Measurements from ENCODE around the gene KIAA0825. TPM values are rescaled to one million over a fixed set of nuclear protein-coding genes. Genes with fewer than 3 reads are reported as not detected.
A peak's percentile ranks its signal among the peaks of the same experiment; 100 is the strongest.

KIAA0825 gene
- total and polyA plus RNA-seq, 2 donors (not counting 1 experiment from before 2014, with no cell fraction given) = 1.7 to 3.6 TPM

- Histone ChIP-seq H3K79me2 (ENCODE audit: control insufficient read depth, insufficient read depth, low read length) (no peaks in the 10 kb centered on the region), H3K9me3 (ENCODE audit: control insufficient read depth, insufficient read depth, low read depth, low read length) (no peaks in the 10 kb centered on the region), H3K4me2 (ENCODE audit: extremely low read depth, insufficient read depth, low read length) (no peak overlapping the region), H3K9ac (ENCODE audit: insufficient read depth, low read length) (no peak overlapping the region), H3K27ac (ENCODE audit: insufficient read depth, low read length) (no peak overlapping the region), H3K36me3 (ENCODE audit: control insufficient read depth, insufficient read depth, low read length) (no peaks in the 10 kb centered on the region), H2AFZ (ENCODE audit: low read length) (no peak overlapping the region), H3K27me3 (ENCODE audit: control insufficient read depth, insufficient read depth, low read length) (no peaks in the 10 kb centered on the region), H4K20me1 (ENCODE audit: control insufficient read depth, extremely low read depth, insufficient read depth, low read length) (no peaks in the 10 kb centered on the region), H3K4me3 (replicated peaks in 1 of 4; ENCODE audit: control extremely low read depth in 1 of 4, insufficient read depth in 1 of 4, low read depth in 3 of 4, low read length in 4 of 4) (no peak overlapping the region), H3K4me1 (ENCODE audit: control insufficient read depth, extremely low read depth, insufficient read depth, low read length) (no peaks in the 10 kb centered on the region)
- TF ChIP-seq EZH2 (IDR thresholded peaks at IDR 0.05; ENCODE audit: low read length, missing control alignments) = no peak
- TF ChIP-seq CTCF (conservative IDR thresholded peaks at IDR 0.05 in 1 of 2, IDR thresholded peaks at IDR 0.05 in 1 of 2; ENCODE audit: low read depth in 1 of 2, low read length in 2 of 2) = no peak
- peak in 1 of 2 donors; percentile 6 for DNase-seq (ENCODE audit: low read depth in 2 of 2)
Measured at GRCh38 chr5:94276048-94276447, 342.4 kb downstream of the KIAA0825 start.

GRCh38 chr5:94274707-94275106 lies 343.7 kb downstream of the KIAA0825 start:
- no peak overlapping the region for H3K4me3 ChIP-seq (replicated peaks in 1 of 4; ENCODE audit: control extremely low read depth in 1 of 4, insufficient read depth in 1 of 4, low read depth in 3 of 4, low read length in 4 of 4)
- no peaks in the 10 kb centered on the region for H4K20me1 ChIP-seq (ENCODE audit: control insufficient read depth, extremely low read depth, insufficient read depth, low read length)
- no peak overlapping the region for H2AFZ ChIP-seq (ENCODE audit: low read length)
- no peaks in the 10 kb centered on the region for H3K4me1 ChIP-seq (ENCODE audit: control insufficient read depth, extremely low read depth, insufficient read depth, low read length)
- no peaks in the 10 kb centered on the region for H3K79me2 ChIP-seq (ENCODE audit: control insufficient read depth, insufficient read depth, low read length)
- TF ChIP-seq CTCF (conservative IDR thresholded peaks at IDR 0.05 in 1 of 2, IDR thresholded peaks at IDR 0.05 in 1 of 2; ENCODE audit: low read depth in 1 of 2, low read length in 2 of 2) (no peak), EZH2 (IDR thresholded peaks at IDR 0.05; ENCODE audit: low read length, missing control alignments) (no peak)
- H3K9me3 ChIP-seq (ENCODE audit: control insufficient read depth, insufficient read depth, low read depth, low read length) = no peaks in the 10 kb centered on the region
- H3K4me2 ChIP-seq (ENCODE audit: extremely low read depth, insufficient read depth, low read length) = no peak overlapping the region
- no peaks in the 10 kb centered on the region for H3K36me3 ChIP-seq (ENCODE audit: control insufficient read depth, insufficient read depth, low read length)
- H3K27me3 ChIP-seq (ENCODE audit: control insufficient read depth, insufficient read depth, low read length) = no peaks in the 10 kb centered on the region
- H3K9ac ChIP-seq (ENCODE audit: insufficient read depth, low read length) = no peak overlapping the region
- DNase-seq (ENCODE audit: low read depth in 2 of 2) = no peak
- no peak overlapping the region for H3K27ac ChIP-seq (ENCODE audit: insufficient read depth, low read length)

GRCh38 chr5:94268226-94268625 lies 350.2 kb downstream of the KIAA0825 start:
- no peaks in the 10 kb centered on the region for H3K9me3 ChIP-seq (ENCODE audit: control insufficient read depth, insufficient read depth, low read depth, low read length)
- H3K27me3 ChIP-seq (ENCODE audit: control insufficient read depth, insufficient read depth, low read length) = no peaks in the 10 kb centered on the region
- H3K36me3 ChIP-seq (ENCODE audit: control insufficient read depth, insufficient read depth, low read length) = no peaks in the 10 kb centered on the region
- no peak overlapping the region for H3K9ac ChIP-seq (ENCODE audit: insufficient read depth, low read length)
- no peak overlapping the region for H3K27ac ChIP-seq (ENCODE audit: insufficient read depth, low read length)
- no peaks in the 10 kb centered on the region for H3K4me1 ChIP-seq (ENCODE audit: control insufficient read depth, extremely low read depth, insufficient read depth, low read length)
- H4K20me1 ChIP-seq (ENCODE audit: control insufficient read depth, extremely low read depth, insufficient read depth, low read length) = no peaks in the 10 kb centered on the region
- no peak overlapping the region for H2AFZ ChIP-seq (ENCODE audit: low read length)
- no peak overlapping the region for H3K4me3 ChIP-seq (replicated peaks in 1 of 4; ENCODE audit: control extremely low read depth in 1 of 4, insufficient read depth in 1 of 4, low read depth in 3 of 4, low read length in 4 of 4)
- H3K79me2 ChIP-seq (ENCODE audit: control insufficient read depth, insufficient read depth, low read length) = no peaks in the 10 kb centered on the region
- DNase-seq (ENCODE audit: low read depth in 2 of 2) = no peak
- no peak overlapping the region for H3K4me2 ChIP-seq (ENCODE audit: extremely low read depth, insufficient read depth, low read length)
- TF ChIP-seq CTCF (conservative IDR thresholded peaks at IDR 0.05 in 1 of 2, IDR thresholded peaks at IDR 0.05 in 1 of 2; ENCODE audit: low read depth in 1 of 2, low read length in 2 of 2) = no peak
- no peak for TF ChIP-seq EZH2 (IDR thresholded peaks at IDR 0.05; ENCODE audit: low read length, missing control alignments)

Data from fibroblast of lung (primary cell).